Small intestine (tissue), 7 donors: ENCODE measurements around the gene HOXD13. TPM values are rescaled to one million over a fixed set of nuclear protein-coding genes. Genes with fewer than 3 reads are reported as not detected.

Experiments used
- DNase-seq, 2 donors: peaks; one replicate each; pipeline versions ENCODE4 v3.0.0 to v3.0.0-alpha.2; 2013
- FAIRE-seq: peaks from 2 replicates; lab custom pipeline; 2012; peaks lifted over from hg19 to GRCh38; lab: Jason Lieb, UNC
- H3K27ac ChIP-seq, 3 donors: one replicate each; pipeline ENCODE4 v1.5.1; 2013; ENCODE audit warnings: low read length in 2 of 3, mild to moderate bottlenecking in 2 of 3, control low read depth in 1 of 3, inconsistent platforms in 1 of 3, low read depth in 1 of 3, moderate library complexity in 1 of 3
- H3K27me3 ChIP-seq, 3 donors: one replicate each; pipeline ENCODE4 v1.6.1; 2013; ENCODE audit warnings: low read length in 3 of 3, inconsistent platforms in 1 of 3; ENCODE audit not compliant: control insufficient read depth in 3 of 3, insufficient read depth in 3 of 3
- H3K36me3 ChIP-seq, 3 donors: one replicate each; pipeline ENCODE4 v1.6.1; 2013; ENCODE audit warnings: low read length in 3 of 3, inconsistent platforms in 1 of 3, low read depth in 1 of 3, mild to moderate bottlenecking in 1 of 3, moderate library complexity in 1 of 3; ENCODE audit not compliant: control insufficient read depth in 3 of 3, insufficient read depth in 2 of 3
- H3K4me1 ChIP-seq, 3 donors: one replicate each; pipeline ENCODE4 v1.6.1; 2013; ENCODE audit warnings: low read length in 2 of 3, inconsistent platforms in 1 of 3, low read depth in 1 of 3, mild to moderate bottlenecking in 1 of 3, moderate library complexity in 1 of 3; ENCODE audit not compliant: control insufficient read depth in 3 of 3, insufficient read depth in 2 of 3
- H3K4me3 ChIP-seq, 3 donors: one replicate each; pipeline ENCODE4 v1.5.1; 2013; ENCODE audit warnings: low read length in 3 of 3, control low read depth in 1 of 3, inconsistent platforms in 1 of 3, low read depth in 1 of 3, mild to moderate bottlenecking in 1 of 3, moderate library complexity in 1 of 3
- H3K9me3 ChIP-seq, 2 donors: one replicate each; pipeline ENCODE4 v1.6.1; 2013; ENCODE audit warnings: low read depth in 1 of 2, low read length in 1 of 2; ENCODE audit not compliant: control insufficient read depth in 2 of 2, insufficient read depth in 1 of 2
- WGBS, 3 donors: extraction: QIAGEN DNeasy Blood & Tissue Kit; methylation state at CpG; one replicate each; pipeline ENCODE4 v1.1.7; 2013; 5-methylcytosine and 5-hydroxymethylcytosine counted together
- polyA plus RNA-seq, 4 donors: library from polyadenylated mRNA; stranded (reverse) in 3 of 4; unstranded in 1 of 4; fragments of 200-250 nt in 3 of 4; fragments of 120-200 nt in 1 of 4; gene quantifications; one replicate each; pipeline versions ENCODE4 v1.2.1 to v1.2.3, GENCODE V29; 2013
- donor health status: healthy with polysubstance abuse.
- donor health status: control.
- donor health status: control.
- donor health status: Bipolar disorder and iron deficiency.
- donor health status: healthy.

Gene HOXD13
- polyA plus RNA-seq, 4 donors = not detected

DNA sequence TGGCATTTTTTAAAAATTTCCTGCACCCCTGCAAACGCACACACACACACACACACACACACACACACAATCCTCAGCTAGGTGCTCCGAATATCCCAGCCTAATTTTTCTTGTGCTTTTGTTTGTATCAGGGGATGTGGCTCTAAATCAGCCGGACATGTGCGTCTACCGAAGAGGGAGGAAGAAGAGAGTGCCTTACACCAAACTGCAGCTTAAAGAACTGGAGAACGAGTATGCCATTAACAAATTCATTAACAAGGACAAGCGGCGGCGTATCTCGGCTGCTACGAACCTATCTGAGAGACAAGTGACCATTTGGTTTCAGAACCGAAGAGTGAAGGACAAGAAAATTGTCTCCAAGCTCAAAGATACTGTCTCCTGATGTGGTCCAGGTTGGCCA is 1.8 kb downstream of the HOXD13 start:
- WGBS, 3 donors = 7 to 13% (median 11%) methylated on average over 12 of the region's 12 CpGs
- H3K4me1 ChIP-seq = peaks cover 0 to 13% (median 3%) of the 10 kb centered on the region in 3 donors
- FAIRE-seq (no peak), DNase-seq (no peak)
- H3K36me3 ChIP-seq = no peaks in the 10 kb centered on the region
- no peak overlapping the region for H3K27ac ChIP-seq
- peaks cover 15 to 94% (median 73%) of the 10 kb centered on the region in 3 donors for H3K27me3 ChIP-seq
- H3K9me3 ChIP-seq = no peaks in the 10 kb centered on the region
- H3K4me3 ChIP-seq = no peak overlapping the region

DNA sequence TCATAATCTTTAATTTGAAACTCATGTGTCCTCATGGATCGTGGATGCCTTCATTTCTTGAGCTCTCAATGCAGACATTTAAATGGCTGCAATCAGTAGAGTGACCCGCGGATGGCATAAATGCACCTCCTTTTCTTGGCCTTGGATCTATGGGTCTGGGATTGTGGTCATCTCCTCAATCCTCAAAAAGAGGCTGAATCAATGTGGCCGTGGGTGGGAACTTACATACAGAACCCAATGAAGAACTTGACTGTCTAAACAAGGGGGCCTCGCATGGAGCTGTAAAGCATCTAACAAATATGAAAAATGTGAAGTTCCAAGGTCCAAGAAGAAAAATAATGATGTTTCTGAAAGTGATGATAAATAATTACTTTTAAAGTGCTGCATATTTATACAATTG is 2.9 kb downstream of the HOXD13 start:
- H3K9me3 ChIP-seq = no peaks in the 10 kb centered on the region
- FAIRE-seq = no peak
- no peak overlapping the region for H3K27ac ChIP-seq
- WGBS, 3 donors = 12 to 25% (median 14%) methylated on average over 5 of the region's 5 CpGs
- H3K4me3 ChIP-seq = no peak overlapping the region
- no peaks in the 10 kb centered on the region for H3K36me3 ChIP-seq
- peaks cover 0 to 13% (median 3%) of the 10 kb centered on the region in 3 donors for H3K4me1 ChIP-seq
- H3K27me3 ChIP-seq = peaks cover 23 to 95% (median 74%) of the 10 kb centered on the region in 3 donors
- no peak for DNase-seq

DNA sequence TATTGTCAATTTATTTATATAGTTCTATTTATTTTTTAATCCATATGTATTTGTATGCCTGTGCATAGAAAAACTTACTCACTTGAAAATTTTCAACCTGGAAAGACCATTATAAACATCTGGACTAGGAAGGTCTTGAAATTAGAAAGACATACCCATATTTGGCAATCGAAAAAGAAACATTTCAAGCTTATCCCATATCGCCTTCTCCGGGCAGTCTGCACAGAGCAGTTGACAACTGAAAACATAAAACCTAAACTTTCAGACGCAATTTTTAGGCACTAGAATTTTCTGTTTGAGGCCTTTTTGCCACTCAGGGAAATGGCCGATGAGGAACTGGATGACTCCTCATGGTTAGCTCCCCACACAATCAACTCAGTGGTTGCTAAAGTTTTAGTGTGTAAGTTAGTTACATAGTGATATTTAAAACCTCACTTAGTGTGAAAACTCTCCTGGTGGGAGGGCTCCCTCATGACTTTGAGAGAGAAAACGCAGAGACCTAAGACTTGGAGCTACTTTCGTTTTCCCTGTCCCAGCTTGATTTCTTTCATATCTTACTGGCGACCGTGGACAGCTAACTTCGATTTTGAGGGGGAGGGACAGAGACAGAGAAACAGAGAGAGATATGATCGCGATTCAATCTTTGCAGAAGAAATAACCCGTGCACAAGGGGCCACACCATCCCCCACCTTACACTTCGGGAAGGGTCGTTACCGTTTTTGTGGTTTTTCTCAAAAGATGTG is 3.9 kb downstream of the HOXD13 start:
- DNase-seq = peak; percentile 29 to 53
- FAIRE-seq = no peak
- H3K9me3 ChIP-seq = no peaks in the 10 kb centered on the region
- 6 to 9% (median 8%) methylated on average over 16 of the region's 16 CpGs for WGBS, 3 donors
- H3K4me3 ChIP-seq = peak overlapping the region in 2 of 3 donors; percentile 31 to 48
- H3K27me3 ChIP-seq = peaks cover 18 to 95% (median 78%) of the 10 kb centered on the region in 3 donors
- no peak overlapping the region for H3K27ac ChIP-seq
- no peaks in the 10 kb centered on the region for H3K36me3 ChIP-seq
- peaks cover 0 to 13% (median 3%) of the 10 kb centered on the region in 3 donors for H3K4me1 ChIP-seq

DNA sequence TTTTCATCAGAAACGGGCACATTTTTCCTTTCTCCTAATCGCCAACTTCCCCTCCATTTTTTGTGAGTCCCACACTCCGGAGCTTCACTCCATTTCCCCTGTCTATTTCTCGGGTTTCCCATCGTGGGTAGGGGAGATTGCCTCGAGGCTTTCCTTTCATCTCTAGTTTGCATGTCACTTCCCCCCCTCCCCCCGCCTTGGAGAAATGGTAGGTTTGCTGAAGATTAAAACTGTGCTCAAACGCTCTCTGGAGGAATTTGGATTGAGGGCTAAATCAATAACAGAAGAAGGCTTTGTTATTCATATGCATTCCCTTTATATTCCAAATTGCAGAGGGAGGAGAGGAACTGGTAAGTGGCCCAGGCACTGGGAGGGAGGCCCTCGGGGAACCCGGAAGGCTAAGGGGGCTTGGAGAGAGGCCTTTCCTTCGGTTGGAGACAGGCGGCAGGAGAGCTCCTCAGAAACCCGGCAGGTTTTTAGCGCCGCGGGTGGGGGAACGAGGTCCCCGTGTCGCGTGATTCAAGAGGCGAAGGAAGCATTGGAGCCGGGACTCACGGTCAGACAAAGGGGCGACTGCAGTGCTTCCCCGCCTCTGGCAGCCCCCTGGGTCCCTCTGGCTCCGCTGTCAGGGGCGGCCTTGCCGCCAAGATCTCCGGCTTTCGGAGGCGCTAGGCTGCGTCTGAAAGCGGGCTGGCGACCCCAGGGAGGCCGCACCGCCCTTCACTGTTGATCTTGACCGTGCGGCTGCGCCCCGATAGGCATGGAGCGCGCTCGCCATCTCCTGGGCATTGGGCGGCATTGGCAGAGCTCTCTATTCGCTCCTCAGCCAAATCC is 4.7 kb downstream of the HOXD13 start:
- DNase-seq = peak; percentile 62 to 79
- Histone ChIP-seq H3K36me3 (no peaks in the 10 kb centered on the region), H3K9me3 (no peaks in the 10 kb centered on the region), H3K27ac (no peak overlapping the region), H3K4me1 (peaks cover 0 to 13% (median 3%) of the 10 kb centered on the region in 3 donors), H3K4me3 (peak overlapping the region in 2 of 3 donors; percentile 31 to 48), H3K27me3 (peaks cover 18 to 95% (median 78%) of the 10 kb centered on the region in 3 donors)
- WGBS, 3 donors = 0 to 2% (median 1%) methylated on average over 44 to 45 of the region's 45 CpGs
- no peak for FAIRE-seq

DNA sequence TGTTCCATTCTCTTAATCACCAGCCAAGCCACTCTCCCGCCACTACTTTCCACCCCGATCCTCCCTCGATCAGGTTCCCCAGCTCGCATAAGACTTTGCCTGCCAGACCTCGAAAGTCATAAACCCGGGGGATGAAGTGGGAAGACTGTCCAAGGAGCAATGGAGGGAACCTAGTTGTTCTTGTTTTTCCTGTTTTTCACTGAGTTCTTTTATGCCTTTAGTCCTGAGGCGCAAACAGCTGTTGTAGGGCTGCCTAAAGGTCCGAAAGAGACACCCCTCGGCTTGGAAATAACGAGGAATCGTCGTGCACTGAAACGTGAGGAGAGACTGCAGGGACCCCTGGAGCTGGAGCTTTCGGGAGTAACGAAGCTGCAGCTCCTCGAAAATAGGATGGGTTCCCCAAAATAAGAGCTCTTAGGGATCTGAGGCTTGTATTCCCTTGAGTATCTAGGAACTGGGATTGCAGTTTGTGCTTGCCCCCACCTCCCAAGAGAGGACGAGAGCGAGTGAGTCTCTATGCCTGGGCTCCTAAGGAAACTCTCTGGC is 5.4 kb downstream of the HOXD13 start:
- Histone ChIP-seq H3K27me3 (peaks cover 18 to 99% (median 82%) of the 10 kb centered on the region in 3 donors), H3K4me1 (peaks cover 0 to 13% (median 3%) of the 10 kb centered on the region in 3 donors), H3K27ac (no peak overlapping the region), H3K4me3 (peak overlapping the region in 1 of 3 donors; percentile 48), H3K9me3 (peaks cover 0 to 2% of the 10 kb centered on the region in 2 donors), H3K36me3 (no peaks in the 10 kb centered on the region)
- DNase-seq (no peak), FAIRE-seq (no peak)
- WGBS, 3 donors = 3 to 4% (median 3%) methylated on average over 18 of the region's 18 CpGs

DNA sequence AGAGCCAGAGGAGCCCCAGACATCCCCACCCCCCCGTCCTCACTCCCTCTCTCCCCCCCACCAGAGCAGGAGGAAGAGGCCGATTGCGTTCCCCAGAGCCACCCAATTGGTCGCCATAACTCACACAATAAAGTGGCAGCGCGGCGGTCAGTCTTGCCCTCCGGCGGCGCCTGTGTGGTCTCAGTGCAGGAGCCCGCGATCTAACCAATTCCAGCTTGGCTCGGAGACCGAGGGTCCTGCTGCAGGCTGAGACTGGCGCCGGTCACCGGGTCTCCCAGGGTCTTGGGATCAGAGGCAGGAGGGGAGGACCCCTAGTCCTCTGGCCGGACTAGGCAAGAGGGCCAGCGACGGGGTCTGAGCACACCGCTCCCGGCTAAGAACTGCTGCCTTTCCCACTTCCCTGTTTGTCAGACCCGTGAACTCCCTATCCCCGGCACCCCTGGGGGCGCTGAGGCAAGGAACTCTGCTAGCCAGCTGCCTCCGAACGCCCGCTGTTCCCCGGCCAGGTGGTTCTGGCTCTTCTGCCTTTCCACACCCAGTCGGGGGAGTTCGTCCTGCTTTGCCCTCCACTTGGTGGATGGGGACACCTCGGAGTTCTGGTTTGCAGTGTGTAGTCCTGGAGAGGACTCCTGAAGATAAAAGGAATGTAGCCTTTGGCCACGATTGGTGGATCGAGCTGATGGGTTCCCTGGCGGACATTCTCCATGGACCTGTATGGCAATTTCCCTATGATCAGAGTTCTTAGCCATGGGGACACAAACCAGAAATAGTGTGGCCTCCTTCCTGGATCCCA is 6.0 kb downstream of the HOXD13 start:
- Histone ChIP-seq H3K4me1 (peaks cover 0 to 9% (median 3%) of the 10 kb centered on the region in 3 donors), H3K36me3 (no peaks in the 10 kb centered on the region), H3K27ac (no peak overlapping the region), H3K27me3 (peaks cover 12 to 100% (median 79%) of the 10 kb centered on the region in 3 donors), H3K9me3 (peaks cover 0 to 2% of the 10 kb centered on the region in 2 donors), H3K4me3 (no peak overlapping the region)
- no peak for DNase-seq
- 5 to 9% (median 6%) methylated on average over 35 of the region's 35 CpGs for WGBS, 3 donors
- no peak for FAIRE-seq

DNA sequence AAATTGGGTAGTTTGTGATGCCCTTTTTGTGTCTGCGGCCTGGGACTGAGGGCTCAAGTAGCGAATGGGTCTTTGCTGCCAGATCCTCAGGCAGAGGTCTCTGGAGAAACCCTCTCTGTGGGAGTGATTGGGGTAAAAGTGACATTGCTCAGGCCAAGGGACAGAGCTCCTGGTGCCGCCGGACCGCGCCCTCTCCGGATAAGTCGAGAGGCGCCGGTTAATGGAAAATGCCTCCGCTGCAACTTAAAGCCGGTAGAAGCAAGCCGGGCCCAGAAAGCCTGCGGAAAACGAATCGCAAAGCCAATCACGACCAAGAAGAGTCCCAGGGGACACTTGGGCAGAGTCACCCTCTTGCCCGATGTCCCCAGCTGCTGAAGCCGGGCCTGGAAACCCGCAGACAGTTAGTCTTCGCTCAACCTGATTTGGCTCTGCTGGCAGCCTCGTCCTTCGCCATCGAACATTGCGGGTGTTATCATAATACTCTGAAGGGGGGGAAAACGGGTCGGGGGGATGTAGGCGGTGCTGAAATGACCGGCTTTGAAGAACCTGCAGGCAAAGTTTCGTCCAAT is 6.7 kb downstream of the HOXD13 start:
- peaks cover 0 to 9% (median 3%) of the 10 kb centered on the region in 3 donors for H3K4me1 ChIP-seq
- H3K9me3 ChIP-seq = peaks cover 0 to 2% of the 10 kb centered on the region in 2 donors
- 9 to 21% (median 15%) methylated on average over 30 of the region's 30 CpGs for WGBS, 3 donors
- H3K27me3 ChIP-seq = peaks cover 12 to 100% (median 81%) of the 10 kb centered on the region in 3 donors
- no peak for FAIRE-seq
- DNase-seq = no peak
- no peak overlapping the region for H3K27ac ChIP-seq
- H3K4me3 ChIP-seq = no peak overlapping the region
- H3K36me3 ChIP-seq = no peaks in the 10 kb centered on the region
